Left ventricle myocardium superior (tissue), 1 donor: ENCODE results near the gene CFAP54. TPM values are rescaled to one million over a fixed set of nuclear protein-coding genes. Genes with fewer than 3 reads are reported as not detected.
"Not testable (repeated sequence)": the region's sequence is repeated elsewhere in the genome, so short reads cannot be mapped to it uniquely, and the experiment has no call there.

Experiments used
- ATAC-seq: fragments of 200-7000 bp; cut with Tn5 transposase; one replicate; pipeline ENCODE4 v1.9.1; 2020; ENCODE audit warnings: mild to moderate bottlenecking, moderate library complexity
- DNase-seq: peaks from one replicate; pipeline ENCODE4 v3.0.0-alpha.2; 2020
- intact Hi-C: fragments of 100-400 bp; cut with micrococcal nuclease; formaldehyde crosslinking; loops from one replicate; pipeline ENCODE4 v1.11.0; 2022
- total RNA-seq: library from RNA; stranded (reverse); fragmentation: NEBNext Ultra II Directional; extraction: Animal tissue kit (Norgen Biotek cat#: 25700); gene quantifications from one replicate; pipeline ENCODE4 v1.2.1, GENCODE V29; 2021
- donor health status: DM: no; HTN: yes; CAD: no; lungs with severe emphysema.

The CFAP54 gene
- total RNA-seq, 1 donor from 2014 or later = 0.10 TPM

DNA sequence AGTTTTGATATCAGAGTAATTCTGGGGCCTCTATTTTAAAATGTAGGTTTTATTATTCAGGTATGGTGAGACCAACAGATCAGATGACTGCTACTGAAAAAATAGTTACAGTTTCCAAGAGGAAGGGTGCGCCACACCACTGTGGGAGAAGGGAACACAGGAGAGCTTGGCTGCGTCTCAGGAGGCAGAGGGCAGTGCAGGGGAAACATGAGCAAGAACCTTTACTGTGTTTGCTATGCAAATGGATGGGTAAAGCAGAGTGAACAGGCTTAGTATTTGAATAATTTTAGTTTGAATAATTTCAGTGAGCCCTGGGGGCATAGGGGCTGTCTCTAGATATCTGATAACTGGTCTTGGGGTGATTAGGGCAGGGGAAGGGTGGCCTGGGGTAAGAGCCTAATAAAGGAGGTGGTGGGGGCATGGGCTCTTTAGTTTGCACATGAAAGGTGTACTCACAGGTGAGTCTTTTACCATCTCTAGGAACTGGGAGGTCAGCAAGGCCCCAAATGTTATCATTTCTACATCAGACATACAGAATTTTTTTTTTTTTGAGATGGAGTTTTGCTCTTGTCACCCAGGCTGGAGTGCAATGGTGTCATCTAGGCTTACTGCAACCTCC, 220.9 kb downstream of the CFAP54 start:
- no peak for DNase-seq
- no peak for ATAC-seq
- intact Hi-C loops = no loop called here

DNA sequence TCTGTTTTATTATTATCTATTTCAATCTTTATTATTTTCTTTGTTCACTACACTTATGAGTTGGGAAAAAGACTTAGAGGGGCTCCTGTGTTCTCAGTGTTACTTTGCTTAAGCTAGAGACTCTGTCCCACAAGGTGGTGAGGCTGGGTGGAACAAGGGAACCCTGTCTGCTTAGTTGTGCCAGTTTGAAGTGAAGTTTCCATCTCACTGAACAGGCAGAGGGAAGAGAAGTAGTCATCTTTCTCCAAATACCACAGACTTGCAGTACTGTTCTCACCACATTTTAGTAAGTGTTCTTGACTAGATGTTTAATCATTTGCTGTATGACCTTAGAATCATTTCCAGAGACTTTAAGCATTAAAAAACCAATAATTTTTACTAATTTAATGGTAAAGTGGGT, 222.0 kb downstream of the CFAP54 start:
- no peak for DNase-seq
- intact Hi-C loops = no loop called here
- ATAC-seq = no peak

GRCh38 chr12:96714199-96714598, 224.8 kb downstream of the CFAP54 start:
- intact Hi-C loops = no loop called here
- DNase-seq = no peak
- ATAC-seq = no peak

DNA sequence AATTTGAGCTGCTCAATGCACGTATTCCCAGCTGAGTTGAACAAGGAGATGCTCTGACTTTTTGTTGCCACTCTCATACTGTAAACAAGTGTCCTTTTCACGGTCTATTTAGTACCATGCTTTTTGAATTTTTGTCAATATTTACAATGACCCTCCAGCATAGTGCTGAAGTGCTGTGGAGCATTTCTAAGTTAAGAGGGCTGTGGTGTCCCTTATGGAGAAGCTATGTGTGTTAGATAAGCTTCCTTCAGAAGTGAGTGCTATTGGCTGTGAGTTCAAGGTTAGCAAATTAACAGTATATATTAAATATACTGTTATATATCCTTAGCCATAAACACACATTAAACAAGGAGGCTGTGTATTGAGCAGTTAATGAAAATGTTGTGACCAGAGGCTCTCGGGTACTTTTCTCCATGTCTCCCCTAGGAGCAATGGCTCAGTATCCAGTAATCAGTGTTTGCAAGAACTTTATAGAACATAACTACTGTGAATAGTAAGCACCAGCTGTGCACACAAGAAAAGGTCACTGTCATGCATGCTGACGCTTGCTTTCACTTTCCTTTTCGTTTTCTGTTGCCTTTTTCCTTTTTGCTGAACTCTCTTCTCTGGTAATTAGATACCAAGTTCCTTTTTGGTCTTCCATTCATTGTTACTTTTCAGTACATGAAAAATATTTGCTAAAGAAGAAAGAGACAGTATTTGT, 230.4 kb downstream of the CFAP54 start:
- intact Hi-C loops = no loop called here
- no peak for DNase-seq
- ATAC-seq = no peak

DNA sequence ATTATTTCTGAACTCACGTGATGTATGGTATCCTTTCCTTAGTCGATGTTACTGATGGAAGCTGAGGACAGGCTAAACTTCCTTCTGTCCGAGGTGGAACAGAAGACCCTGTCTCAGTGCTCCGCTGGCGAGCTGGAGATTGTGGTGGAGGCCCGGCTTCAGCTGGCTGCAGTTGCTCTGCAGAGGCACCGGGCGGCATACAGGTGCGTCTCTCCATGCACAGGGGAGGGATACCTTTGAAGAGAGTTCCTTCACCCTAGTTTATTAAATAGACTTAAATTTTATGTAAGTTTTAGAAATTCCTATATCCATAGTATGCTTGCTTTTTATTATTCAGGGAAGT, 231.0 kb downstream of the CFAP54 start:
- no peak for ATAC-seq

GRCh38 chr12:96729466-96729865, 240.1 kb downstream of the CFAP54 start:
- DNase-seq, intact Hi-C loops, ATAC-seq: not testable (repeated sequence)

More for the DNA sequence above, 231.0 kb downstream of the CFAP54 start:
- intact Hi-C loops = no loop called here
- DNase-seq = no peak

- DNase-seq = no peak
- intact Hi-C loops = no loop called here
- no peak for ATAC-seq
Observed at GRCh38 chr12:96729886-96730285, 240.5 kb downstream of the CFAP54 start.

- DNase-seq (no peak), ATAC-seq (no peak)
- intact Hi-C loops = no loop called here
Observed at GRCh38 chr12:96743606-96744005, 254.2 kb downstream of the CFAP54 start.

DNA sequence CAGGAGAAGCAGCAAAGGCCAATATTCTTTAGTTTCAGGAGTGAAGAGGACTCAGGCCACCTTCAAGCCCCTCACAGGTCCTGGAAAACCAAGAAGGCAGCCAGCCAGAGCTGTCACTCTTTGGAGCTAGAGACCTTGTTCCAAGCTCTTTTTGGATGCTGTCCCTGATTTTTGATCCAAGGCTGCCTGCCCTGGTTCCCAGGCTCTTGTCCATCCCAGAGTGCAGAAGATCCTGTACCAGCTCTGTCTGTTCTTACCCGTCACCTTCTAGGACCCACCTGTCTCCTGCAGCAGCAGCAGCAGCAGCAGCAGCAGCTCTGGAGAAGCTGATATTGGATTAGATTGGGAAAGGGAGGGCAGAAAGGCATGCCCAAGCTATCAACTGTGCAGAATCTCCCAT, 260.6 kb downstream of the CFAP54 start:
- no peak for DNase-seq
- ATAC-seq = no peak

DNA sequence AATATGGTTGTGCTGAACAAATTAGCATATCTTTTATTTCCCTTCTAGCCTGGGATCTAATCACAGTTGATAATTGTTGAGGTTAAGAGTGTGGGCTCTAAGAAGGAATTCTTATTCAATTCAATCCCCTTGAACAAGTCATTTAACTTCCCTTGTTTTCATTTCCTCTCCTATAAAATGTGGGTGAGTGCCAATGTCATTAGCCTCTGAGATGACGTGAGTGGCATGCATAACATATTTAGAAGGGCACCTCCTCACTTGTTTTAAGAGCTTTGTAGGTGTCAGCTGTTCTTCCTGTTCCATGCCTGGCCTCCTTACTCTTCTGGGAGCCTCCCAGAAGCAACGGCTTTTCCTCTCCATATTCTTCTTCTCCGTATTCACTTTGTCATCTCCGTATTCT, 262.2 kb downstream of the CFAP54 start:
- intact Hi-C loops = no loop called here
- ATAC-seq (no peak), DNase-seq (no peak)

More for the DNA sequence above, 260.6 kb downstream of the CFAP54 start:
- intact Hi-C loops = no loop called here

DNA sequence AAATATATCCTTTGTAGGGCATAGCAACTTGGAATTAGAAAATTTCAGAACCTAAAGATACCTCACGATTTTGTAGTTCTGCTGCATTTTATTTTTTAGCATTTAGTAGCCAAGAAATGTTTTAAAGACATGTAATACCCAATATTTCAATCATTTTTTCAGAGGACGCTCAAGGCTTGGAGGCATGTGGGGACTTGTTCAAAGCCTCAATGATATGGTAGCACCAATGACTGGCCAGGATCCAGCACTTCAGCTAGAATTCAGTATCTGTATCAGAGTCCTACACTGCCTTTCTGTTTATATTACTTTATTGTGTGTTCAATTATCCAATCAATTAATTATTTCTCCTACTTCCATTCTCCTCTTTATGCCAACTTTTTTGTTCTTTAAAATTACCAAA, 262.8 kb downstream of the CFAP54 start:
- DNase-seq (no peak), ATAC-seq (no peak)
- intact Hi-C loops = no loop called here

- no peak for ATAC-seq
- intact Hi-C loops = no loop called here
- no peak for DNase-seq
Observed at GRCh38 chr12:96766232-96766631, 276.9 kb downstream of the CFAP54 start.

DNA sequence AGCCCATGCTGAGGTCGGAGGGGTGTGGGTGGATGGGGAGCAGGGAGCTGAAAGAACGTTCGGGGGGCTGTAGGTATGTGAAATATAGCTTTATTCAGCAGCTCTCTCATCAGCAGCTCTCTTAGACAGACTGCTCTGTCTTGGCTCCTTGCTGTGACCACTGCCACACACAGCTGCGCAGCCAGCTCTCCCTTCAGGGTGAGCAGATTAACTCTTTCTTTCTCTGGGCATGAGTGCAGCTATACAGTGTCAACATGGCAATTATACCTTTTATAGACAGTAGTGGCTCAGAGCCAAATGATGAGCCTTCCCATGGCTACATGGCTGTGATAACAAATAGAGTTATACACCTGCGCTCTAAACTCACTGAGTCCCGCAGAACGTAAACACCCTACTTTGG, 280.0 kb downstream of the CFAP54 start:
- no peak for ATAC-seq
- intact Hi-C loops = no loop called here
- no peak for DNase-seq

DNA sequence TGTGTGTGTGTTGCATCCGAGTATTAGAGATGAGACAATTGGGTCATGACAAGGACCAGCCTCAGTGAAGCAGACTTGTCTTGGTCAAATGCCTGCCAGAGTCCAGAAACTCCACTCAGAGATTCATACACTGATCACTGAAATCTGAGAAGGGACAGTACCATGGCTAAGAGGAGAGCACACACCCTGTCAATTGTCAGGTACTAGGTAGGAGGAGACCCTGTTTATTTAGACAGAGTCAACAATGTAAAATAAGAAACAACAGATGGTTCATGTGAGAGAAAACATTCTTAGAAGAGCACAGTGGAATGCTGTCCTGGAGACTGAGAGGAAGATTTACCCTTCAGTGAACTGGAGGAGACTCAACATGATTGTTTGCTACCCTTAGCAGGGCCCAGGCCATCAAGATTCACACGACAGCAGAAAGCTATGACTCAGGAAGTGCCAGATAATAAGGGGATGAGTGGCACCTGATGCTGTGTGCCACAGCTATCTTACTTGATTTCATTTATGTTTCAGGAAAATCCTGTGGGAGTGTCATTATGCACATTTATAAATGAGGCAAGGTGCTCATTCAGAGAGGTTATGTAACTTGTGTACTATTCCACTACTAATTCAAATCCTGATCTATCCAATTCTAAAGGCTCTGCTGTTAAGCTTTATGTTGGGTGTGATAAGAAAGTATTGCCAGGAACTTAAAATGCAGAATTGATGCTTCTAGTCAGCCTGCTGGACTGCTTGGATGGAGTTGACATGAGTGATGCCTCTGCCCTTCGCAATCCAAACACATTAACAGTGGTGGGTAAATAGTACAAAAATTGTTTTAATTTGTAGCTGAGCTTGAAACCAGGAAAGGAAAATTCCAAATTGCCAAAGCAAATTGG, 281.1 kb downstream of the CFAP54 start:
- no peak for ATAC-seq
- intact Hi-C loops = no loop called here
- no peak for DNase-seq

DNA sequence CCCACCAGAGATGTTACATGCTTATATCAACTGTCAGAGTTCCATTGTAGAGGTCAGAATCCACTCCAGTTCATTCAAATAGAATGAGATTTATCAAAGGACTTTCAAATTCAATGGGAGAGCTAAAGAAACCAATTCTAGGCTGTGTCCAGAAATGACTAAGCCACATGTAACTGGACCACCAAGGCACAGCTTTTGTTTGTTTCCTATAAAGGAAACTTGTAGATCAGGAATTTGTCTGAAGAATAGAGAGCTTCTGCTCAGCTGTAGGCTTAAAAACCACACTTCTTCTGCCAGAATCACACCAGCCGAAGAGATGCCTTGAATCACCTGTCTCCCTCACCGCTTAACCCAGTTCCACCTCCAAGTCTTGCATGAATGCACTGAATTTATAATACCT, 283.7 kb downstream of the CFAP54 start:
- ATAC-seq = no peak
- intact Hi-C loops = no loop called here
- DNase-seq = no peak

- DNase-seq = no peak
- ATAC-seq = no peak
- intact Hi-C loops = no loop called here
Observed at GRCh38 chr12:96774496-96775256, 285.3 kb downstream of the CFAP54 start.

DNA sequence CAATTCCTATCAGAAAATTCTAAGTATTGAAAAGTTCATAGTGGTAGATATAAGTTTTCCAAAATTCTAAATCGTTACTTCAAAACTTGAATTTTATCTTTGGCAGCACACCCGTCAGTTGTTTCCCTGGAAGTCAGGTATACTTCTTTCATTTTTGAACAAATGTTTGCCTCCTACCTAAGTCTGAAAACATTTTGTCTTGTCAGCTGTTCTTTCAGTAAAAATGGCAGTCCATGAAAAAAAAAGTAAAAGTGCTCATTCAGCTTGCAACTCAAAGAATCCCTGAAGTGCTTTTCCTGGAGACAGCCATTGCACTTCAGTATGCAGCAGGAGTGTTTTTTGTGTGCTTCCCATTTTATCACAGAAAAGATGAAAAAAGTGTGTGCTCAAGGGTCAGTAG, 287.5 kb downstream of the CFAP54 start:
- intact Hi-C loops = no loop called here
- ATAC-seq (no peak), DNase-seq (no peak)

DNA sequence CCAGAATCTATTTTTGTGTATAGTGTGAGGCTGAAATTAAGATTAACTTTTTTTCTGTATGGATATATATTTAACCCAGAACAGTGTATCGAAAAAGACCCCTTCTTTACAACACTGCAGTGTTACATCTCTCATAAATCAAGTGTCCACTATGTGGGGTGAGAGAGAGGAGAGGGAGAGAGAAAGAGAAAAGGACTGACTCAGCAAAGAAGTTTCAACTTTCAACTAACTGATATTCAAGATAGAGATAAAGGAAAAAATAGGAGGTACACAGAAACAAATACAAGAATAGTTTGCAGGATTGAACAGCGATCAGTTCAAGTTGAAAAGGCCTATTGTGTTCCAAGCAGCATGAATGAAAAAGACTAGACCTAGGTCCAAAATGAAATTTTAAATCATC, 291.0 kb downstream of the CFAP54 start:
- no peak for DNase-seq
- ATAC-seq = no peak
- intact Hi-C loops = no loop called here

GRCh38 chr12:96786791-96787190, 297.4 kb downstream of the CFAP54 start:
- DNase-seq = no peak
- ATAC-seq = no peak
- intact Hi-C loops = no loop called here

DNA sequence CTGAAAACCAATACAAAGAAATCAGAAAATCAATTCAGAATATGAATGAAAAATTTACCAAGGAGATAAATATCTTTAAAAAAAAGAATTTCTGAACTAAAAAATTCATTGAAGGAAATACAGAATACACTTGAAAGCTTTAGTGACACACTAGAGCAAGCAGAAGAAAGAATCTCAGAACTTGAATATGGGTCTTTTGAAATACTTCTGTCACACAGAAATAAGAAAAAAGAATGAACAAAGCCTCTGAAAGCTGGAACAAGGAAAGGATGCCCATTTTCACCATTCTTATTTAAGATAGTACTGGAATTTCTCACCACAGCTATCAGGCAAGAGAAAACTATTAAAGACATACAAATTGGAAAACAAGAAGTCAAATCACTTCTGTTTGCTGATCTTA, 314.6 kb downstream of the CFAP54 start:
- no peak for ATAC-seq
- no peak for DNase-seq
- intact Hi-C loops = no loop called here
